Hypothalamus (tissue), 51 donors: ENCODE data around the gene CFAP157.

ENCODE experiments used
- DNase-seq, 51 donors: peaks; one replicate each; lab custom pipeline; 2025; lab: John Stamatoyannopoulos, UW

Gene CFAP157

GRCh38 chr9:127714020-127714750 lies 7.4 kb downstream of the CFAP157 start:
- no peak for DNase-seq

DNA sequence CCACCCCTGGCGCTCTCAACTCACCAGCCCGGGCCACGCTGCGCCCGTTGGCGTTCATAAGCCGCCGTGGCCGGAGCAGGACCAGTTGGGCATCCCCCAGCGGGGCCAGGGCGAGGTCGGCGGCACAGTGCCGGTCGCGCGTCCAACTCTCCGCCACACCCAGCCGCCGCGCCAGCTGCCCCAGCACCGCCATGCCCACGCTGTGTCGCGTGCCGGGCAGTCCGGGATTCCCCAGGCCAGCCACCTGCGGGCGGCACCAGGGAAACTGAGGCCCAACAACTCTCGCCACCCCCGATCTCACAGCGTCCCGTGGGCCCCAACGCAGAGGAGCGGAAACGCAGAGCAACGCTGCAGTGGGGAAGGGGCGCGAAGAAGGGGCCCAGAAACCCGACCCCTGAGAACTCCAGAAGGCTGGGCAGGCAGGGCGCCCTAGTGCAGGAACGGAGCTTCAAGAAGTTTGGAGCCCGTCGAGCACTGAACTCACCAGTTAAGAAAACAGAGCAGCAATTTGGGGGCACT lies 8.2 kb downstream of the CFAP157 start:
- no peak for DNase-seq

GRCh38 chr9:127715470-127716337 lies 8.9 kb downstream of the CFAP157 start, which contains the start of the genes PTRH1 and TTC16:
TSS of gene PTRH1 (minus strand) at chr9:127715663. CDS start at chr9:127715639, 24 bp downstream.
TSS of gene TTC16 (plus strand) at chr9:127716079. CDS start at chr9:127716146, 67 bp downstream.
- DNase-seq: peak; percentile 68 to 99 (median 94)

DNA sequence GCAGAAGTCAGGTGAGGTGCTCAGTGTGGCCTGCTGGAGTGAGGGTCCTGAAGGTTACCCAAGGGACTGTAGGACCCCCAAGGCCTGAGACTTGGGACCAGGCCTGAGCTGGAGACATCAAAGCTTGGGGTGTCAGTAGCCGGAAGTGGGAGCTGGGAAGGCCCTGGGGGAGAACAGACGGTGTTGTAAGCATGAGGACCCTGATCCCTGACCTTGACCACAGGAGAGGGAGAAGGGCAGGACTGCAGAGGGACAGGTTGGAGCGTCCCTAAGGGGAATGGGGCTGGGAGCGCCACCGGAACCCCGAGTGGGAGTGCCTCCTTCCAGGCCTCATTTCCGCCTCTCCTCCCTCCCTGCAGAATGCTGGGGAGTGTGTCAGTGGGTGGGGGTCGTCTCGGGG lies 9.6 kb downstream of the CFAP157 start:
- DNase-seq: peak in 1 of 51 donors; percentile 46

DNA sequence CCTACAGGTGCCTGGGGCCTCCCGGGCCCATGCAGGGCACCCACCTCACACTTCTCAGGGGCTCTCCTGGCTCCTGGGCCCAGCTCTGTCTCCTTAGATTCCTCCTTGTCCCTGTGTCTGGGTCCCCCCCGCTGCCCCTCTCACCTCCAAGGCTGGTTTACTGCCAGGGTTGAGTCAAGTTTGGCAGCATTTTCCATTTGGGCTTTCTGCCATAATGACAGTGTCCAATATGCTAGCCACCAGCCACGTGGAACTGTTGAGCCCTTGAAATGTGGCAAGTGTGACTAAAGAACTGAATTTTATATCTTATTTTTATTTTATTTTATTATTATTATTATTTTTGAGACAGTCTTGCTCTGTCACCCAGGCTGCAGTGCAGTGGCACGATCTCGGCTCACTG lies 11.0 kb downstream of the CFAP157 start:
- DNase-seq: peak in 10 of 51 donors; percentile 9 to 47 (median 22)

DNA sequence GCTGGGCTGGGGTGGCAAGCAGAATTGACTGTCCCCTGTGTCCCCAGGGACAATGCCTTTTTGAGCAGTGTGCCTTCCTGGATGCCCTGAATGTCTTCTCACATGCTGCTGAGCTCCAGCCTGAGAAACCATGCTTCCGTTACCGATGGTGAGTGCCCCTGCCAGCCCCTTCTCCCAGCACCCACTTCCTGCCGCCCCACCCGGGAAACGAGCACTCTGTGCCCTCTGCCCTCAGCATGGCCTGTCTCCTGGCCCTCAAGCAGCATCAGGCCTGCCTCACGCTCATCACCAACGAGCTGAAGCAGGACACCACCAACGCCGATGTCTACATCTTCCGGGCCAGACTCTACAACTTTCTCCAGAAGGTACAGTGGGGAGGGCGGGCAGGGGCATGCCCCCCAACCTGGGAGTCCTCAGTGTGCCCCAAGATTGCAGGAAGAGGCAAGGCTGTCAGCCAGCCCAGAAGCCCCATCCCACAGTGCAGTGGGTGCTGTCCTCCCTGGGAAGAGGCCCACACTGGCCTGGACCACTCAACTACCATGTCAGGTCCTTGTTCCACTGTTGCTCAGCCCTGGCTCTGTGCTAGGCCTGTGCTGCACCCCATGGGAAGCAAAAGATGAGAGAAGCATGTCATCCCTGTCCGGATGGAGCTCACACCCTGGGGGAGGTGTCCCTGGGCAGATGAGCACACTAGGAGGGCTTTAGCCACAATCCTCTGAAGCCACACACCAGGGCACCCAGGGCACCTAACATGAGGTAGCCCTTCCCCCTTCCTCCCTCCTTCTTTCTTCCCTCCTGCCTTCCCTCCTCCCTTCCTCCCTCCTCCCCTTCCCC lies 13.5 kb downstream of the CFAP157 start:
- DNase-seq: no peak

- no peak for DNase-seq
Observed at GRCh38 chr9:127720865-127721227, 14.1 kb downstream of the CFAP157 start.

DNA sequence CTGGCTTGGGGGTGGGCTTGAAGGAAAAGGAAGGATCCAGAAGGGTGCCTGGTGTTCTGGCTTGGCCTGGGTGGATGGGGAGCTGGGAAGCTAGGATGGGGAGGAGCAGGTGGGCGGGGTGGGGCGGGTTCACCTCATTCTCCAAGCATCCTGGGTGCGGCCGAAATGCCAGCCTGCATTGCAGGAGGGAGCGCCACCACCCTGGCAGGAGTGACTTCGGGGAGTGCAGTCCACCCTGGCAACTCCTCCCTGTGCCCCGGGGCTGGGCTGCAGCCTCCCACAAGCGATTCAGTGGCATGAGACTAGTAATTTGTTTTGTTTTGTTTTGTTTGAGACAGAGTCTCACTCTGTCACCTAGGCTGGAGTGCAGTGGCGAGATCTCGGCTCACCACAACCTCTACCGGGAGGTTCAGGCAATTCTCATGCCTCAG lies 14.6 kb downstream of the CFAP157 start:
- DNase-seq: peak in 1 of 51 donors; percentile 17

DNA sequence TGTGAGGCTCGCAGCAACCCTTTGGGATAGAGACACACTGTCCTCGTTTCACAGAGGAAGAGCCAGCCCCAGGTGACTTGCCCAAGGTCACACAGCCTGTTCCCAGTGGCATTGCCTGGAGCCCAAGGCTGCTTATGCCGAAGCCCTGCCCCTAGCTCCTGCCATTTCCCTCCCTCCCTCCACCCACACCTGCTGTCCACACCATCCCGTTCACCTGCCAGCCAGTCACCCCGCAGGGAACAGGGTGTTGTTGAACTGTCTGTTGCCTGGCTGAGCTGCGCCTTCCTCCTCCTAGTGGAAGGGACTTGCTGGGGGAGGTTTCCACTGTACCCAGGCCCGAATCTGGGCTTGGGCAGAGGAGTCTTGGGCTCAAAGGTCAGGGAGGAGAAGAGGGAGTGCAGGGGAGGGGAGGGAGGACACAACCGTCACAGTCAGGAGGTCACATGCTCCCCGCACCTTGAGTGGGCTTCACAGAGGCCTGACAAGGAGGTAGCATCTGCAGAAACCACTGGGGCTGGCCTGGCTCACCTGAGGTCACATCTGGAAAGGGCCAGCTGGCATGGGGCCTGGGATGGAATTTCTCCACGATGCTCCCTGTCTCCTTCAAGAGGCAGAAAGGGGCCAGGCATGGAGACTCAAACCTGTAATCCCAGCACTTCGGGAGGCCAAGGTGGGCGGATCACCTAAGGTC lies 15.4 kb downstream of the CFAP157 start:
- no peak for DNase-seq

DNA sequence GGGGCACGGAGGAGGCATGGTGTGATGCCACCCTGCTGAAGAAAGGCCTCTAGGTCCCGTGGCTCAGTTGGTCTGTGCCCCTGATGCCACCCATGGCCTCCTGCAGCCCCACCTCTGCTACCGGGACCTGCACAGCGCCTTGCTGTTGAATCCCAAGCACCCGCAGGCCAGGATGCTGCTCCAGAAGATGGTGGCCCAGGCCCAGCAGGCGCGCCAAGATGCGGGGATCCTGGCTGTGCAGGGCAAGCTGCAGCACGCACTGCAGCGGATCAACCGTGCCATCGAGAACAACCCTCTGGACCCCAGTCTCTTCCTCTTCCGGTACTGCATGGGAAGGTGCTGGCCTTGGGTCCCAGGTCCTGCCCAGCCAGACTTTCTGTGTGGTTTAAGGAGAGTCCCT lies 16.2 kb downstream of the CFAP157 start:
- DNase-seq: no peak

DNA sequence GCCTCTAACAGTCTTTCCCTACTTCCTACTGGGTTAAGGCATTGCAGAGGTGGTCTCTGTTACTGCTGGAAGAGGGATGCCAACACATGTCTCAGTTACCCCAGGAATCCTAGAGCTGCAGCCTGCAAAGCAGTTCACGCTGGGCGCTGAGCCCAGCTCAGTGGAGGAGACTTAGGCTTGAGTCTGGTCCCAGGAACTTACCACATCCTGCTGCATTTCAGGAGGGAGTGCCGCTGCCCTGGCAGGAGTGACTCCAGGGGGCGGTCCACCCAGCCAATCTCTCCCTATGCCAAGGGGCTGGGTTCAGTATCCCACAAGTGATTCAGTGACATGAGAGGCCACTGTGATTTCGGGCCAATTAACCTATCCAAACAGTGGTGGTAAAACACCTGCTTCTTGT lies 16.7 kb downstream of the CFAP157 start:
- peak in 1 of 51 donors; percentile 14 for DNase-seq

DNA sequence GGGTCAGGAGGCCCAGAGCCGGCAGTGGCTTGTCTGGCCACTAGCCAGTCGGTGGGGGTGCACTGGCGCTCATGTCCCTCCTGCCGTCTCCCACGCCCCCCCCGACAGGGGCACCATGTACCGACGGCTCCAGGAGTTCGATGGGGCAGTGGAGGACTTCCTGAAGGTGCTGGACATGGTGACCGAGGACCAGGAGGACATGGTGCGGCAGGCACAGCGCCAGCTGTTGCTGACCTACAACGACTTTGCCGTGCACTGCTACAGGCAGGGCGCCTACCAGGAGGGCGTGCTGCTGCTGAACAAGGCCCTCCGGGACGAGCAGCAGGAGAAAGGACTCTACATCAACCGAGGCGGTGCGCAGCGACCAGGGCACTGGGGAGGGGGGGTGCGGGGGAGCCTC lies 17.2 kb downstream of the CFAP157 start:
- no peak for DNase-seq

GRCh38 chr9:127726871-127727270 lies 20.1 kb downstream of the CFAP157 start:
- DNase-seq: no peak

DNA sequence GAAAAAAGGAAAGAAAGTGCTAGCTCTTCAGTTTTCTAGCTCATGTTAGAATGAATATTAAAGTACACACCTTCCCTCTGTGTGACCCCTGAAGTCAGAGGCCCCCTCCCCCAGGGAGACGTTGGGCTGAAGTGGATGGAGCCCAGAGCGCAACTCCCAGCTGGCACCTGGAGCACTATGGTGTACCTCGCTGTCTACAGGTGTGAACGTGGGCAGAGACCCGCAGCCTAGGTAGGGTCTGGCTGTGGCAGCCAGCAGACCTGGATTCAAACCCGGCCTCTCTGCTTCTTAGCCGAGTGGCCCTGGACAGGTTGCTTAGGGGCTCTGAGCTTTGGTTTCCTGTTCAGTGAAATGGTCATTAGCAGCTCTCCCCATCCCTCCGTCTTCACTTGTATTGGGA lies 22.0 kb downstream of the CFAP157 start:
- no peak for DNase-seq

DNA sequence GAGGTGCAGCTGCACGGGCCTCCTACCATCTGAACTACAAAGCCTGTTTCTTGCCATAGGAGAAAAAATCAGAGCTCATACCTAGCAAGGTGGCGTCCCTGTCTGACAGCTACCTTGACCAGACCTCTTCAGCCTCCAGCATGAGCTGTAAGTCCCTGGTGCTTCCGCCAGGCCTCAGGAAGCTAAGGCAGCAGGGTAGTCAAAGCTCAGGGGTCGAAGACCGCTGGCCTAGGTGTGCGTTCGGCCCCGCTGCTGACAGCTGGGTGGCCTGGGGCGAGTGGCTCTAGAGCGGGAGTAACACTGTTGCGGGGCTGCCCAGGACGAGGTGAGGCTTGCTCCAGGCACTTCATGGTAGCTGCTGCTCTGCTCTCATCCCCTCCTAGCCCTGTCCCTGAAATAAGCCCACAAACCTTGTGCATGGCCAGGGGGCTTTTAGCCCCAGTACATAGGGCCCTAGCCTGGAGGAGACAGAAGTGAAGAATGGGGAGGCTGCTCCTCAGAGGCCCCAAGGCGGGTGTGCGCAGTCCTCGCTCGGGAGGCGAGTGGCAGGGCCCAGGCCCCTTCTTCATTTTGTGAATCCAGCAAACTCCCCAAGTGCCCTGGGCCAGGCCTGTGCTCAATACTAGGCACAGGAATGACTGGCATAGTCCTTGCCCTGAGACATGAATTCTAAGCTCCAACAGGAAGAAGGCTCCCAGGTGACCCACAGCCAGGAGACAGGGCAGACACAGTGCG lies 22.9 kb downstream of the CFAP157 start:
- no peak for DNase-seq

- no peak for DNase-seq
Observed at GRCh38 chr9:127730262-127730661, 23.5 kb downstream of the CFAP157 start.

DNA sequence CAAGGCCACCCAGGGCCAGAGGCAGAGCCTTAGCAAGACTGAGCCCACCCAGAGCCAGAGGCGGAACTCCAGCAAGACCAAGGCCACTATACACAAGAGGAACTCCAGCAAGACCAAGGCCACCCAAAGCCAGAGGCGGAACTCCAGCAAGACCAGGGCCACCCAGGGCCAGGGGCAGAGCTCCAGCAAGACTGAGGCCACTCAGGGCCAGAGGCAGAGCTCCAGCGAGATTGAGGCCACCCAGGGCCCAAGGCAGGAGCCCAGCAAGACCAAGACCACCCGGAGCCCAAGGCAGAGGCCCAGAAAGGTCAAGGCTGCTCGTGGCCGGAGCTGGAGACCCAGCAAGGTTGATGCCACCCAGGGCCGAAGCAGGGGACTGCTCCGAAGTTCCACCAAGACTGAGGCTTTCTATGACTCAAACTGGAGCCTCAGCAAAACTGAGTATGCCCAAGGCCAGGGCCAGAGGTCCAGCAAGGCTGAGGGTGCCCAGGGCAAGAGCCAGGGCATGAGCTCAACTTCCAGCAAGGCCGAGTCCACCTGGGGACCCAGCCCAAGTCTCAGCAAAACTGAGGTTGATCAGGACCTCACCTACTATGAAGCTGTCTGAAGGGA lies 24.1 kb downstream of the CFAP157 start:
- DNase-seq: no peak

GRCh38 chr9:127731938-127732337 lies 25.1 kb downstream of the CFAP157 start:
- DNase-seq: no peak

DNA sequence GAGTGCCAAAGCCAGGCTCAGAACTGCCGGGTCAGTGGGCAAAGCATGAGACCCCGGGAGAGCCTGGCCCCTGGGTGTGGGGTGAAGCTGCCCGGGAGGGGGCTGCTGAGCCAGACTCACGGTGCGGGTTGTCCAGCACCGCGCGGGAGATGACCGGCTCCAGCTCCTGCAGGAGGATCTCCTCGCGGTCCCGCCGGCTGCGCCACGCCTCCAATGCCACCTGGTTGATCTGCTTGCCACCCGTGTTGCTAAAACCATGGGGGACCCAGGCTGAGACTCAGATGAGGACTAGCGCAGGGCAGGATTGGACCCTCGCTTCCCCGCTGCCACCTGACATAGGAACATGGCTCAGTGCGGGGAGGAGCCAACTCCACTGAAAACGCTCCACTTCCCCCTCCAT lies 25.7 kb downstream of the CFAP157 start:
- DNase-seq: no peak
